H1 (cell line): ENCODE measurements around the gene KIAA1614. TPM values are rescaled to one million over a fixed set of nuclear protein-coding genes. Genes with fewer than 3 reads are reported as not detected.

Experiments
- CTCF ChIA-PET: fragments of 300-600 bp; sonication (Branson Sonifier 250); formaldehyde crosslinking; loops from one replicate; lab custom pipeline; 2021; ENCODE audit not compliant: partially characterized antibody; lab: Charles Lee
- POLR2A ChIA-PET: fragments of 300-600 bp; sonication (Branson Sonifier 250); formaldehyde crosslinking; loops from one replicate; lab custom pipeline; 2021; ENCODE audit warnings: inconsistent platforms; ENCODE audit not compliant: partially characterized antibody; lab: Charles Lee
- DNase-seq, 2 experiments: peaks; one replicate each; pipeline versions ENCODE4 v3.0.0 to v3.0.0-alpha.2; 2010 to 2022; ENCODE audit warnings: low spot score in 2 of 2, low read depth in 1 of 2, mixed read lengths in 1 of 2
- FAIRE-seq: peaks from 2 replicates; lab custom pipeline; 2011; peaks lifted over from hg19 to GRCh38; lab: Jason Lieb, UNC
- H2AFZ ChIP-seq: 2 replicates; pipeline ENCODE4 v1.8.1; 2012; ENCODE audit warnings: low read length, inconsistent platforms
- H2AK5ac ChIP-seq: 2 replicates; pipeline ENCODE4 v1.6.1; 2013; ENCODE audit warnings: low read depth, low read length
- H2BK120ac ChIP-seq: replicated peaks from 2 replicates; pipeline ENCODE3; 2013; ENCODE audit warnings: low read depth, low read length, inconsistent platforms
- H2BK12ac ChIP-seq: 2 replicates; pipeline ENCODE4 v1.6.1; 2013; ENCODE audit warnings: low read depth, low read length
- H2BK15ac ChIP-seq: 2 replicates; pipeline ENCODE4 v1.6.1; 2013; ENCODE audit warnings: low read length
- H2BK20ac ChIP-seq: 2 replicates; pipeline ENCODE4 v1.6.1; 2013; ENCODE audit warnings: low read length
- H2BK5ac ChIP-seq: 2 replicates; pipeline ENCODE4 v1.6.1; 2013; ENCODE audit warnings: low read depth, low read length
- H3K14ac ChIP-seq: 2 replicates; pipeline ENCODE4 v1.6.1; 2013; ENCODE audit warnings: inconsistent platforms; ENCODE audit not compliant: insufficient read length
- H3K18ac ChIP-seq: 2 replicates; pipeline ENCODE4 v1.6.1; 2013; ENCODE audit warnings: low read length; ENCODE audit errors: extremely low read depth
- H3K23ac ChIP-seq: 2 replicates; pipeline ENCODE4 v1.6.1; 2013; ENCODE audit warnings: inconsistent platforms; ENCODE audit not compliant: insufficient read length
- H3K23me2 ChIP-seq: 2 replicates; pipeline ENCODE4 v1.6.1; 2013; ENCODE audit warnings: low read depth, low read length
- H3K27ac ChIP-seq: 2 replicates; pipeline ENCODE4 v1.6.1; 2011; ENCODE audit warnings: low read depth, low read length, inconsistent platforms
- H3K27me3 ChIP-seq, 4 experiments: replicated peaks in 1 of 4; 1 replicate in 1 of 4; 2 replicates in 3 of 4; pipeline versions ENCODE4 v1.6.1 to v1.8.1; 2011 to 2013; ENCODE audit warnings: low read length in 3 of 4, mild to moderate bottlenecking in 3 of 4, inconsistent platforms in 2 of 4, mixed read lengths in 2 of 4, moderate library complexity in 1 of 4; ENCODE audit not compliant: control insufficient read depth in 3 of 4, insufficient read depth in 3 of 4; ENCODE audit errors: extremely low read depth in 1 of 4
- H3K36me3 ChIP-seq, 4 experiments: 2 replicates each; pipeline versions ENCODE4 v1.6.1 to v1.8.1; 2011 to 2013; ENCODE audit warnings: mild to moderate bottlenecking in 4 of 4, low read length in 3 of 4, moderate library complexity in 2 of 4, control low read depth in 1 of 4, inconsistent platforms in 1 of 4; ENCODE audit not compliant: insufficient read depth in 4 of 4, control insufficient read depth in 2 of 4
- H3K4ac ChIP-seq: replicated peaks from 2 replicates; pipeline ENCODE3; 2013; ENCODE audit warnings: low read length, low read depth, mixed read lengths, inconsistent platforms; ENCODE audit not compliant: insufficient read length
- H3K4me1 ChIP-seq, 4 experiments: replicated peaks in 1 of 4; 1 replicate in 1 of 4; 2 replicates in 3 of 4; pipeline versions ENCODE4 v1.6.1 to v1.8.1; 2011 to 2013; ENCODE audit warnings: low read length in 3 of 4, inconsistent platforms in 2 of 4, mixed read lengths in 1 of 4; ENCODE audit not compliant: insufficient read depth in 4 of 4, control insufficient read depth in 3 of 4
- H3K4me2 ChIP-seq, 2 experiments: 2 replicates each; pipeline versions ENCODE4 v1.6.1 to v1.8.1; 2011 to 2013; ENCODE audit warnings: low read depth in 2 of 2, low read length in 2 of 2, control low read depth in 1 of 2, inconsistent platforms in 1 of 2, mild to moderate bottlenecking in 1 of 2; ENCODE audit not compliant: insufficient read depth in 1 of 2
- H3K4me3 ChIP-seq, 4 experiments: fragments of 200-600, 300-600 bp in 1 of 4; sonication (generic), shearing (Covaris generic), sonication (Bioruptor Twin) in 1 of 4; 2 replicates each; pipeline versions ENCODE4 v1.5.1 to v1.8.1; 2011 to 2016; ENCODE audit warnings: low read length in 4 of 4, low read depth in 3 of 4, control low read depth in 2 of 4, inconsistent platforms in 2 of 4, mild to moderate bottlenecking in 2 of 4, mixed read lengths in 1 of 4, moderate library complexity in 1 of 4; ENCODE audit not compliant: insufficient read depth in 2 of 4; ENCODE audit errors: extremely low read depth in 1 of 4
- H3K56ac ChIP-seq: replicated peaks from 2 replicates; pipeline ENCODE3; 2013; ENCODE audit warnings: low read depth, mild to moderate bottlenecking, mixed read lengths, low read length, inconsistent platforms; ENCODE audit not compliant: insufficient read length
- H3K79me1 ChIP-seq: 2 replicates; pipeline ENCODE4 v1.6.1; 2013; ENCODE audit warnings: low read depth, low read length, control low read depth
- H3K79me2 ChIP-seq, 2 experiments: 2 replicates each; pipeline versions ENCODE4 v1.6.1 to v1.8.1; 2012 to 2013; ENCODE audit warnings: low read length in 2 of 2, mild to moderate bottlenecking in 2 of 2, inconsistent platforms in 1 of 2; ENCODE audit not compliant: insufficient read depth in 2 of 2, control insufficient read depth in 1 of 2
- H3K9ac ChIP-seq, 4 experiments: replicated peaks in 1 of 4; 1 replicate in 1 of 4; 2 replicates in 3 of 4; pipeline versions ENCODE4 v1.6.1 to v1.8.1; 2011 to 2013; ENCODE audit warnings: low read depth in 3 of 4, low read length in 3 of 4, control low read depth in 2 of 4, mild to moderate bottlenecking in 2 of 4, moderate library complexity in 2 of 4, inconsistent platforms in 1 of 4; ENCODE audit errors: extremely low read depth in 1 of 4
- H3K9me3 ChIP-seq, 2 experiments: 2 replicates each; pipeline versions ENCODE4 v1.6.1 to v1.8.1; 2012 to 2013; ENCODE audit warnings: mild to moderate bottlenecking in 2 of 2, moderate library complexity in 2 of 2, control low read depth in 1 of 2, inconsistent platforms in 1 of 2, low read depth in 1 of 2, low read length in 1 of 2, mixed read lengths in 1 of 2; ENCODE audit not compliant: insufficient read depth in 2 of 2
- H4K20me1 ChIP-seq, 2 experiments: replicated peaks in 1 of 2; 2 replicates each; pipeline versions ENCODE3 to v1.8.1; 2011 to 2013; ENCODE audit warnings: inconsistent platforms in 2 of 2, low read length in 2 of 2, mild to moderate bottlenecking in 1 of 2; ENCODE audit not compliant: insufficient read depth in 2 of 2, control insufficient read depth in 1 of 2
- H4K5ac ChIP-seq: 2 replicates; pipeline ENCODE4 v1.6.1; 2013; ENCODE audit warnings: low read length, low read depth, mixed read lengths, inconsistent platforms; ENCODE audit not compliant: insufficient read length
- H4K8ac ChIP-seq: 2 replicates; pipeline ENCODE4 v1.8.0; 2013; ENCODE audit warnings: mild to moderate bottlenecking, moderate library complexity, low read length, inconsistent platforms; ENCODE audit not compliant: insufficient read depth; ENCODE audit errors: extremely low read depth
- H4K91ac ChIP-seq: replicated peaks from 2 replicates; pipeline ENCODE3; 2013; ENCODE audit warnings: low read length, mixed read lengths, inconsistent platforms; ENCODE audit not compliant: insufficient read length
- BACH1 ChIP-seq: IDR thresholded peaks from 2 replicates; pipeline ENCODE4 v1.6.1; 2012; ENCODE audit warnings: low read length, improper control_type of control experiment
- BRCA1 ChIP-seq: IDR thresholded peaks from 2 replicates; pipeline ENCODE4 v1.6.1; 2012; ENCODE audit warnings: low read depth, low read length, improper control_type of control experiment
- CBX8 ChIP-seq: fragments of 300-800, 300-1000 bp; sonication (generic); IDR thresholded peaks from 2 replicates; pipeline ENCODE4 v1.7.1; 2016; ENCODE audit warnings: low read depth, low read length, borderline replicate concordance
- CHD1 ChIP-seq: IDR thresholded peaks from 2 replicates; pipeline ENCODE4 v1.6.1; 2012; ENCODE audit warnings: low read depth, low read length, improper control_type of control experiment
- CHD2 ChIP-seq: IDR thresholded peaks from 2 replicates; pipeline ENCODE4 v1.6.1; 2012; ENCODE audit warnings: low read length, improper control_type of control experiment
- CTBP2 ChIP-seq: IDR thresholded peaks from 2 replicates; pipeline ENCODE4 v1.7.0; 2011; ENCODE audit warnings: borderline replicate concordance, mild to moderate bottlenecking, moderate library complexity, mixed read lengths, low read length; ENCODE audit not compliant: insufficient read depth, insufficient read length
- EP300 ChIP-seq, 2 experiments: IDR thresholded peaks; 1 replicate in 1 of 2; 2 replicates in 1 of 2; pipeline ENCODE4 v1.6.1; 2011 to 2012; ENCODE audit warnings: low read depth in 2 of 2, low read length in 2 of 2, mild to moderate bottlenecking in 2 of 2, borderline replicate concordance in 1 of 2, inconsistent platforms in 1 of 2, moderate library complexity in 1 of 2
- GTF2F1 ChIP-seq: IDR thresholded peaks from 2 replicates; pipeline ENCODE4 v1.6.1; 2012; ENCODE audit warnings: low read depth, low read length, improper control_type of control experiment, borderline replicate concordance
- NANOG ChIP-seq: IDR thresholded peaks from 2 replicates; pipeline ENCODE4 v1.6.1; 2011; ENCODE audit warnings: low read length, low read depth, mild to moderate bottlenecking, inconsistent platforms; ENCODE audit not compliant: insufficient read depth, poor library complexity, severe bottlenecking
- RNF2 ChIP-seq: fragments of 200-900, 300-1000 bp; sonication (generic); IDR thresholded peaks from 2 replicates; pipeline ENCODE4 v1.7.1; 2016; ENCODE audit warnings: borderline replicate concordance, low read depth, mild to moderate bottlenecking, antibody characterized with exemption, low read length; ENCODE audit not compliant: poor library complexity, severe bottlenecking; ENCODE audit errors: missing control alignments
- SP2 ChIP-seq: IDR thresholded peaks from 2 replicates; pipeline ENCODE4 v1.6.1; 2012; ENCODE audit warnings: mild to moderate bottlenecking, low read length, inconsistent platforms
- SRF ChIP-seq: IDR thresholded peaks from 2 replicates; pipeline ENCODE4 v1.6.1; 2011; ENCODE audit warnings: mild to moderate bottlenecking, low read depth, low read length, moderate library complexity
- TAF7 ChIP-seq: optimal IDR thresholded peaks from 2 replicates; pipeline ENCODE3; 2011; ENCODE audit warnings: low read depth, mild to moderate bottlenecking, inconsistent platforms, low read length, moderate library complexity, borderline replicate concordance
- ZNF274 ChIP-seq: IDR thresholded peaks from 2 replicates; pipeline ENCODE4 v1.7.0; 2012; ENCODE audit warnings: low read length, borderline replicate concordance; ENCODE audit errors: extremely low read depth
- WGBS, 2 experiments: shearing (Covaris generic) in 1 of 2; methylation state at CpG; one replicate each; pipeline versions ENCODE4 v1.1.6 to v1.1.7; 2013 to 2015; ENCODE audit warnings: low lambda C conversion rate in 2 of 2, mixed read lengths in 2 of 2, inconsistent platforms in 1 of 2, low coverage in 1 of 2, missing lambda C conversion rate in 1 of 2; ENCODE audit not compliant: insufficient replicate concordance in 2 of 2, insufficient coverage in 1 of 2, insufficient read length in 1 of 2; ENCODE audit errors: extremely low coverage in 1 of 2, missing lambda C conversion rate in 1 of 2; 5-methylcytosine and 5-hydroxymethylcytosine counted together
- polyA plus RNA-seq, 7 experiments: library from polyadenylated mRNA; depleted of rRNA in 3 of 7; stranded (reverse) in 5 of 7; unstranded in 2 of 7; fragments of >200 nt in 5 of 7; fragments of 200-250 nt in 2 of 7; gene quantifications; 1 replicate in 5 of 7; 2 replicates in 1 of 7; 4 replicates in 1 of 7; pipeline versions ENCODE4 v1.2.1 to v1.2.3, GENCODE V29; 2011 to 2013; ENCODE audit warnings: missing spikeins in 2 of 7, mixed read lengths in 2 of 7
- total RNA-seq: library from RNA; stranded (reverse); fragmentation: NEBNext Ultra II Directional; extraction: Animal tissue kit (Norgen Biotek cat#: 25700); gene quantifications from 2 replicates; pipeline ENCODE4 v1.2.1, GENCODE V29; 2021

The KIAA1614 gene
- total and polyA plus RNA-seq, 2 of the 8 experiments (the other 6 are each of a cell fraction or from before 2014, with no cell fraction given) = 1.3 to 3.1 TPM

- no peak overlapping the region for H2BK20ac ChIP-seq
- H4K8ac ChIP-seq = no peak overlapping the region
- H3K9ac ChIP-seq = no peak overlapping the region
- H4K5ac ChIP-seq = no peak overlapping the region
- H3K4me1 ChIP-seq = no peaks in the 10 kb centered on the region
- H4K91ac ChIP-seq = no peak overlapping the region
- CTCF ChIA-PET = no interaction called here
- no peak overlapping the region for H3K4me2 ChIP-seq
- POLR2A ChIA-PET = interaction anchor here (0.9 kb wide), 1 partner anchor 29 kb away, joined by 4 read pairs; no protein-coding TSS in a partner anchor
- no peaks in the 10 kb centered on the region for H3K79me2 ChIP-seq
- no peak overlapping the region for H2AFZ ChIP-seq
- no peaks in the 10 kb centered on the region for H3K79me1 ChIP-seq
- no peak overlapping the region for H3K4ac ChIP-seq
- no peak overlapping the region for H2BK120ac ChIP-seq
- H3K27ac ChIP-seq = no peak overlapping the region
- peaks cover 0 to 43% (median 21%) of the 10 kb centered on the region in 4 experiments; a peak in 6 of 8 replicates for H3K36me3 ChIP-seq
- no peak overlapping the region for H2BK15ac ChIP-seq
- H3K27me3 ChIP-seq = no peaks in the 10 kb centered on the region
- H3K18ac ChIP-seq = no peak overlapping the region
- no peak overlapping the region for H2BK5ac ChIP-seq
- FAIRE-seq (no peak), DNase-seq (no peak)
- no peak overlapping the region for H3K4me3 ChIP-seq
- 94% methylated on average over 3 of the region's 3 CpGs; no CpG with 5 or more reads in 1 of the 2 experiments for WGBS, 2 experiments
- H2BK12ac ChIP-seq = no peak overlapping the region
- peaks cover 2 to 6% of the 10 kb centered on the region in 2 experiments for H4K20me1 ChIP-seq
- no peak overlapping the region for H3K14ac ChIP-seq
- no peak overlapping the region for H2AK5ac ChIP-seq
- no peaks in the 10 kb centered on the region for H3K9me3 ChIP-seq
- H3K56ac ChIP-seq = no peak overlapping the region
- no peaks in the 10 kb centered on the region for H3K23me2 ChIP-seq
- H3K23ac ChIP-seq = no peak overlapping the region
- no peak for TF ChIP-seq EP300 (IDR thresholded peaks at IDR 0.05; ENCODE audit: borderline replicate concordance in 1 of 2, low read depth in 2 of 2, low read length in 2 of 2)
- TF ChIP-seq CBX8 = no peak
- no peak for TF ChIP-seq CHD1
- TF ChIP-seq SRF = no peak
- no peak for TF ChIP-seq BRCA1
- no peak for TF ChIP-seq TAF7
- no peak for TF ChIP-seq NANOG
- no peak for TF ChIP-seq ZNF274
- TF ChIP-seq SP2 = no peak
- TF ChIP-seq CHD2 = no peak
- TF ChIP-seq BACH1 = no peak
- no peak for TF ChIP-seq CTBP2
- no peak for TF ChIP-seq RNF2
- TF ChIP-seq GTF2F1 = no peak
Measured at GRCh38 chr1:180994262-180994661, 81.6 kb downstream of the KIAA1614 start.
